Measurements from ENCODE around the gene FPR2.
"Not testable (repeated sequence)": the region's sequence is repeated elsewhere in the genome, so short reads cannot be mapped to it uniquely, and the experiment has no call there.

FPR2 gene

GRCh38 chr19:51783372-51783771, 22.4 kb downstream of the FPR2 start:
- no peak for DNase-seq (ENCODE audit: low spot score)

- no peak for DNase-seq (ENCODE audit: low spot score)
Observed at GRCh38 chr19:51784109-51784785, 23.3 kb downstream of the FPR2 start.

GRCh38 chr19:51784922-51785690, 24.1 kb downstream of the FPR2 start:
- peak; percentile 18 for DNase-seq (ENCODE audit: low spot score)

- no peak for DNase-seq (ENCODE audit: low spot score)
Observed at GRCh38 chr19:51786646-51787494, 25.9 kb downstream of the FPR2 start.

GRCh38 chr19:51788029-51788428, 27.0 kb downstream of the FPR2 start:
- DNase-seq (ENCODE audit: low spot score): no peak

GRCh38 chr19:51789061-51789795, 28.2 kb downstream of the FPR2 start:
- DNase-seq (ENCODE audit: low spot score): no peak

GRCh38 chr19:51792932-51793331, 32.0 kb downstream of the FPR2 start:
- no peak for DNase-seq (ENCODE audit: low spot score)

GRCh38 chr19:51793994-51794393, 33.0 kb downstream of the FPR2 start:
- no peak for DNase-seq (ENCODE audit: low spot score)

GRCh38 chr19:51794885-51795490, 34.0 kb downstream of the FPR2 start, which contains the start of gene FPR3:
FPR3 (plus strand) TSS chr19:51795157; CDS start chr19:51823749, 28,592 bp downstream.
- no peak for DNase-seq (ENCODE audit: low spot score)

- DNase-seq (ENCODE audit: low spot score): no peak
Observed at GRCh38 chr19:51796195-51796679, 35.3 kb downstream of the FPR2 start.

- DNase-seq (ENCODE audit: low spot score): no peak
Observed at GRCh38 chr19:51797480-51797879, 36.5 kb downstream of the FPR2 start.

GRCh38 chr19:51798062-51798461, 37.1 kb downstream of the FPR2 start:
- no peak for DNase-seq (ENCODE audit: low spot score)

- DNase-seq (ENCODE audit: low spot score): no peak
Observed at GRCh38 chr19:51799034-51799773, 38.2 kb downstream of the FPR2 start.

GRCh38 chr19:51799774-51800472, 38.9 kb downstream of the FPR2 start:
- no peak for DNase-seq (ENCODE audit: low spot score)

GRCh38 chr19:51800473-51801244, 39.7 kb downstream of the FPR2 start:
- DNase-seq (ENCODE audit: low spot score): no peak

- no peak for DNase-seq (ENCODE audit: low spot score)
Observed at GRCh38 chr19:51802775-51803174, 41.8 kb downstream of the FPR2 start.

- DNase-seq (ENCODE audit: low spot score): no peak
Observed at GRCh38 chr19:51803519-51803918, 42.5 kb downstream of the FPR2 start.

- no peak for DNase-seq (ENCODE audit: low spot score)
Observed at GRCh38 chr19:51803967-51804366, 43.0 kb downstream of the FPR2 start.

- not testable (repeated sequence) for DNase-seq (ENCODE audit: low spot score)
Observed at GRCh38 chr19:51804789-51805188, 43.8 kb downstream of the FPR2 start.
